Naive thymus-derived CD8-positive, alpha-beta T cell (primary cell): ENCODE data around the gene CCDC61. TPM values are rescaled to one million over a fixed set of nuclear protein-coding genes. Genes with fewer than 3 reads are reported as not detected.

Experiments used
- ATAC-seq, 2 donors: fragments of 150-1000 bp; cut with Tn5 transposase in 1 of 2; sonication (Bioruptor Pico), chemical (Tn5 transposase) in 1 of 2; 1 replicate in 1 of 2; 2 replicates in 1 of 2; pipeline ENCODE4 v1.10.0; 2021; ENCODE audit warnings: mild to moderate bottlenecking in 2 of 2, moderate library complexity in 2 of 2
- POLR2A ChIA-PET: fragments of 350-600 bp; sonication (Branson Sonifier 250); formaldehyde crosslinking; loops from one replicate; lab custom pipeline; 2021; ENCODE audit warnings: antibody characterized with exemption; lab: Charles Lee
- DNase-seq, 10 donors: peaks; one replicate each; pipeline versions ENCODE4 v3.0.0 to v3.0.0-alpha.2; 2020 to 2022
- H3K27ac Mint-ChIP-seq, 10 donors: one replicate each; pipeline ENCODE4 v1.8.0; 2020 to 2022; ENCODE audit warnings: mild to moderate bottlenecking in 10 of 10, mixed read lengths in 10 of 10, moderate library complexity in 4 of 10, inconsistent platforms in 1 of 10
- H3K27me3 Mint-ChIP-seq, 5 donors: one replicate each; pipeline ENCODE4 v1.8.0; 2021 to 2022; ENCODE audit warnings: mixed read lengths in 5 of 5
- H3K36me3 Mint-ChIP-seq, 3 donors: one replicate each; pipeline ENCODE4 v1.8.0; 2020 to 2022; ENCODE audit warnings: mixed read lengths in 3 of 3, mild to moderate bottlenecking in 2 of 3, inconsistent platforms in 1 of 3
- H3K4me1 Mint-ChIP-seq, 4 donors: one replicate each; pipeline ENCODE4 v1.8.0; 2021 to 2022; ENCODE audit warnings: mixed read lengths in 4 of 4
- H3K4me3 Mint-ChIP-seq, 10 donors: one replicate each; pipeline ENCODE4 v1.8.0; 2020 to 2022; ENCODE audit warnings: mild to moderate bottlenecking in 10 of 10, mixed read lengths in 10 of 10, moderate library complexity in 6 of 10, inconsistent platforms in 1 of 10
- H3K9me3 Mint-ChIP-seq, 9 donors: one replicate each; pipeline ENCODE4 v1.8.0; 2020 to 2022; ENCODE audit warnings: mixed read lengths in 9 of 9, mild to moderate bottlenecking in 3 of 9, inconsistent platforms in 1 of 9, moderate library complexity in 1 of 9
- microRNA-seq: library from miRNA; unstranded; fragments of <30 nt; microRNA quantifications from one replicate; pipeline ENCODE4 v1.2.0, GENCODE V29; 2022; ENCODE audit warnings: borderline microRNAs expressed
- polyA plus RNA-seq, 3 donors: library from polyadenylated mRNA; unstranded; fragments of 300-500 nt; fragmentation: Illumina TruSeq; gene quantifications; one replicate each; pipeline ENCODE4 v1.2.3, GENCODE V29; 2021
- total RNA-seq, 8 experiments: library from RNA in 2 of 8; stranded (reverse) in 2 of 8; gene quantifications; one replicate each; pipeline ENCODE4 v1.2.3 and lab custom pipeline; 2021 to 2026

CCDC61 gene
- total and polyA plus RNA-seq, 5 experiments from 2014 or later: 7.9 to 38.9 (median 12.1) TPM

- H3K4me3 Mint-ChIP-seq: no peak overlapping the region
- POLR2A ChIA-PET: no interaction called here
- H3K9me3 Mint-ChIP-seq: peaks cover 0 to 33% (median 8%) of the 10 kb centered on the region in 9 donors
- no peak overlapping the region for H3K27ac Mint-ChIP-seq
- no peaks in the 10 kb centered on the region for H3K4me1 Mint-ChIP-seq
- peaks cover 29 to 68% (median 51%) of the 10 kb centered on the region in 5 donors for H3K27me3 Mint-ChIP-seq
- no peak for ATAC-seq
- no peak for DNase-seq
- H3K36me3 Mint-ChIP-seq: no peaks in the 10 kb centered on the region
These were observed 67.9 kb downstream of the CCDC61 start for GRCh38 chr19:46063201-46063600.

DNA sequence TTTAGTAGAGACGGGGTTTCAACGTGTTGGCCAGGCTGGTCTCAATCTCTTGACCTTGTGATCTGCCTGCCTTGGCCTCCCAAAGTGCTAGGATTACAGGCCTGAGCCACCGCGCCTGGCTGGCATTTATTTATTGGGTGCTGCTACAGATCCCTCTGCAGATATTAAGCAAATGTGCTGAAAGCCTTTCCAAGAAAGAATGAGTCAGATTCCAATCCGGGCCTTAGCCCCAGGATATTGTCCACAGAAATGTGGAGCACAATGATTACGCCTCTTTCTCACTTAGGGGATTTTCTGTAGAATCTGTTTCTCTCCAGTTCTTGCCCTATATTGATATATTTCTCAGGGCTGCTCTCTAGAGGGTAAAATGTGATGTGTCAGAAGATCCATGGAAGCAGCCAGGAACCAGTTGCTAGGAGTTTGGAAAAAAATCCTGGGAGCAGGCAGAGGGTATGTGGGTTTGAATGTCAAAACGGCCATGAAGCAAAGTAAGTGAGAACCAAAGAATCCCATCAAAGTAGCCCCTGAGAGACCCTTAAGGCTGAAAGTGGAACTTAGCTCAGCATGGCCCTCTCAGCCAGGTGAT lies 70.3 kb downstream of the CCDC61 start:
- Mint-ChIP-seq H3K36me3 (no peaks in the 10 kb centered on the region), H3K27me3 (peaks cover 29 to 80% (median 50%) of the 10 kb centered on the region in 5 donors), H3K4me3 (no peak overlapping the region), H3K27ac (no peak overlapping the region), H3K4me1 (no peaks in the 10 kb centered on the region), H3K9me3 (peaks cover 0 to 15% (median 4%) of the 10 kb centered on the region in 9 donors)
- POLR2A ChIA-PET: no interaction called here
- DNase-seq: no peak
- no peak for ATAC-seq

DNA sequence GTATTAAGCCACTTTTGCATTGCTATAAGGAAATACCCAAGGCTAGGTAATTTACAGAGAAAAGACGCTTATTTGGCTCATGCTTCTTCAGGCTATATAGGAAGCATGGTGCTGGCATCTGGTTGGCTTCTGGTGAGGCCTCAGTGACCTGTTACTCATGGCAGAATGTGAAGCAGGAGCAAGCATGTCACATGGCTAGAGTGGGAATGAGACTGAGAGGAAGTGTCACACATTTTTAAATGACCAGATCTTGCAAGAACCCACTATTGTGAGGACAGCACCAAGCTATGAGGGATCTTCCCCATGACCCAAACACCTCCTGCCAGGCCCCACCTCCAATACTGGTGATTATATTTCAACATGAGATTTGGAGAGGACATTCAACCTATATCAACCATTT lies 71.2 kb downstream of the CCDC61 start:
- ATAC-seq (no peak), DNase-seq (no peak)
- Mint-ChIP-seq H3K4me3 (no peak overlapping the region), H3K36me3 (no peaks in the 10 kb centered on the region), H3K27me3 (peaks cover 35 to 89% (median 58%) of the 10 kb centered on the region in 5 donors), H3K9me3 (peaks cover 0 to 8% (median 0%) of the 10 kb centered on the region in 9 donors), H3K4me1 (no peaks in the 10 kb centered on the region), H3K27ac (no peak overlapping the region)
- POLR2A ChIA-PET: no interaction called here

DNA sequence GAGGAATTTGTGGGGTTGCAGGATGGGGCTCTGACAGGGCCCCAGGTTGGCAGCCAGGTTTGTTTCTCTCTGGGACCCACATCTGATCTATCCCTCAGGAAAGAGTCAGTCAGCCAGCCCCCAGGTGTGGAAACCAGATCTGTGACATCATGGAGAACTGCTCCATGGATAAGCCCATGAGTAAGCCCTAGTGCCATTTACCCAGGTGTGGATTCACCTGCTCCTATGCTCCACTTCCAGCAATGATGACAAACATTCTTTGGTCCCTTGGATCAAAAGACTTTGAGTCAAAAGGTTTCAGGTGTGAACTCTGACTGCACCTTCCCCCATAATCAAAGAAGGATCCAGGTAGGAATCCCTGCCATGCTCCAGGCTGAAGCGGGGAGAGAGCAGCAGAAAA lies 72.4 kb downstream of the CCDC61 start:
- ATAC-seq (no peak), DNase-seq (no peak)
- Mint-ChIP-seq H3K4me3 (no peak overlapping the region), H3K27me3 (peaks cover 38 to 93% (median 64%) of the 10 kb centered on the region in 5 donors), H3K9me3 (peaks cover 0 to 3% (median 0%) of the 10 kb centered on the region in 9 donors), H3K27ac (no peak overlapping the region), H3K4me1 (no peaks in the 10 kb centered on the region), H3K36me3 (no peaks in the 10 kb centered on the region)
- POLR2A ChIA-PET: no interaction called here

Small RNAs within 50 kb of the gene (microRNA-seq; reads per million reads assigned to microRNA genes)
- 298 reads per million, percentile 75 among the genes with 10 or more reads in this experiment for gene MIR769

Other genes with a start within 250 kb of the CCDC61 start
- 1 to 10 TPM; 1.4 to 1.8 TPM for gene SIX5, start 226.2 kb upstream of the CCDC61 start, total RNA-seq
- under 1 TPM; 0.08 to 0.11 (median 0.09) TPM for gene SIX5, start 226.2 kb upstream of the CCDC61 start, polyA plus RNA-seq
- gene DMPK, start 213.0 kb upstream of the CCDC61 start, total RNA-seq: 10 to 100 TPM; 44.2 to 44.3 TPM
- gene DMPK, start 213.0 kb upstream of the CCDC61 start, polyA plus RNA-seq: under 1 TPM; 0.60 to 0.99 (median 0.81) TPM
- 10 to 100 TPM; 49.5 to 54.1 TPM for gene DMWD, start 202.6 kb upstream of the CCDC61 start, total RNA-seq
- gene DMWD, start 202.6 kb upstream of the CCDC61 start, polyA plus RNA-seq: 10 to 100 TPM in 2 of 3 donors, 1 to 10 TPM in 1; 8.0 to 16.5 (median 11.9) TPM
- gene RSPH6A, start 180.2 kb upstream of the CCDC61 start, total RNA-seq: under 1 TPM; 0.36 to 0.57 TPM
- gene RSPH6A, start 180.2 kb upstream of the CCDC61 start, polyA plus RNA-seq: not detected
- gene SYMPK, start 132.3 kb upstream of the CCDC61 start, total RNA-seq: 10 to 100 TPM; 89.9 to 91.1 TPM
- gene SYMPK, start 132.3 kb upstream of the CCDC61 start, polyA plus RNA-seq: 10 to 100 TPM in 2 of 3 donors, 1 to 10 TPM in 1; 4.4 to 15.4 (median 13.8) TPM
- gene FOXA3, start 131.1 kb upstream of the CCDC61 start, total RNA-seq: not detected
- not detected for gene FOXA3, start 131.1 kb upstream of the CCDC61 start, polyA plus RNA-seq
- gene IRF2BP1, start 109.3 kb upstream of the CCDC61 start, total RNA-seq: 10 to 100 TPM; 32.9 to 33.8 TPM
- 1 to 10 TPM; 7.0 to 9.1 (median 7.6) TPM for gene IRF2BP1, start 109.3 kb upstream of the CCDC61 start, polyA plus RNA-seq
- 10 to 100 TPM; 10.5 to 10.9 TPM for gene MYPOP, start 92.9 kb upstream of the CCDC61 start, total RNA-seq
- gene MYPOP, start 92.9 kb upstream of the CCDC61 start, polyA plus RNA-seq: under 1 TPM in 1 of 3 donors, not detected in 2; 0.23 TPM
- gene NANOS2, start 80.7 kb upstream of the CCDC61 start, total RNA-seq: not detected
- gene NANOS2, start 80.7 kb upstream of the CCDC61 start, polyA plus RNA-seq: not detected
- not detected for gene NOVA2, start 21.6 kb upstream of the CCDC61 start, total RNA-seq
- gene NOVA2, start 21.6 kb upstream of the CCDC61 start, polyA plus RNA-seq: not detected
- gene PGLYRP1, start 27.6 kb downstream of the CCDC61 start, total RNA-seq: not detected
- not detected for gene PGLYRP1, start 27.6 kb downstream of the CCDC61 start, polyA plus RNA-seq
- not detected for gene IGFL4, start 45.5 kb downstream of the CCDC61 start, total RNA-seq
- gene IGFL4, start 45.5 kb downstream of the CCDC61 start, polyA plus RNA-seq: not detected
- not detected for gene IGFL3, start 129.2 kb downstream of the CCDC61 start, total RNA-seq
- gene IGFL3, start 129.2 kb downstream of the CCDC61 start, polyA plus RNA-seq: not detected
- not detected for gene IGFL2, start 152.8 kb downstream of the CCDC61 start, total RNA-seq
- not detected for gene IGFL2, start 152.8 kb downstream of the CCDC61 start, polyA plus RNA-seq
- not detected for gene IGFL1, start 234.3 kb downstream of the CCDC61 start, total RNA-seq
- gene IGFL1, start 234.3 kb downstream of the CCDC61 start, polyA plus RNA-seq: not detected